Right lobe of liver (tissue), 4 donors: ENCODE data around the gene STXBP4.

Experiments used
- POLR2A ChIP-seq: fragments of 450-650 bp; IDR thresholded peaks from one replicate; pipeline ENCODE4 v1.6.1; 2017; ENCODE audit warnings: antibody characterized with exemption, mild to moderate bottlenecking
- TF ChIP-seq, protein P1 (sequence below), 4 donors: fragments of 200-600 bp in 3 of 4; fragments of 450-650 bp in 1 of 4; IDR thresholded peaks; one replicate each; pipeline versions ENCODE4 v1.5.1 to v1.8.0; 2016 to 2022; ENCODE audit warnings: antibody characterized with exemption in 4 of 4, mild to moderate bottlenecking in 2 of 4
- donor health status: DM: no; HTN: no; CAD: no.
- donor health status: DM: no; HTN: no; CAD: no.
- donor health status: DM: no; HTN: yes; CAD: no.

- TF ChIP-seq, protein P1, sequence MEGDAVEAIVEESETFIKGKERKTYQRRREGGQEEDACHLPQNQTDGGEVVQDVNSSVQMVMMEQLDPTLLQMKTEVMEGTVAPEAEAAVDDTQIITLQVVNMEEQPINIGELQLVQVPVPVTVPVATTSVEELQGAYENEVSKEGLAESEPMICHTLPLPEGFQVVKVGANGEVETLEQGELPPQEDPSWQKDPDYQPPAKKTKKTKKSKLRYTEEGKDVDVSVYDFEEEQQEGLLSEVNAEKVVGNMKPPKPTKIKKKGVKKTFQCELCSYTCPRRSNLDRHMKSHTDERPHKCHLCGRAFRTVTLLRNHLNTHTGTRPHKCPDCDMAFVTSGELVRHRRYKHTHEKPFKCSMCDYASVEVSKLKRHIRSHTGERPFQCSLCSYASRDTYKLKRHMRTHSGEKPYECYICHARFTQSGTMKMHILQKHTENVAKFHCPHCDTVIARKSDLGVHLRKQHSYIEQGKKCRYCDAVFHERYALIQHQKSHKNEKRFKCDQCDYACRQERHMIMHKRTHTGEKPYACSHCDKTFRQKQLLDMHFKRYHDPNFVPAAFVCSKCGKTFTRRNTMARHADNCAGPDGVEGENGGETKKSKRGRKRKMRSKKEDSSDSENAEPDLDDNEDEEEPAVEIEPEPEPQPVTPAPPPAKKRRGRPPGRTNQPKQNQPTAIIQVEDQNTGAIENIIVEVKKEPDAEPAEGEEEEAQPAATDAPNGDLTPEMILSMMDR (IDR thresholded peaks at IDR 0.05) = no peak
- no peak for TF ChIP-seq POLR2A
Observed at GRCh38 chr17:55038291-55038690, 69.7 kb downstream of the STXBP4 start.
